HCT116 (cell line): ENCODE data around the gene SEC24B. TPM values are rescaled to one million over a fixed set of nuclear protein-coding genes. Genes with fewer than 3 reads are reported as not detected.

Experiments
- ATAC-seq: fragments of 200-7000 bp; cut with Tn5 transposase; 2 replicates; pipeline ENCODE4 v1.9.1; 2020; ENCODE audit warnings: mild to moderate bottlenecking, moderate library complexity
- BruUV-seq: library from RNA; stranded (reverse); fragments of 400-500 nt; replicated peaks from 2 replicates; lab custom pipeline; 2021; lab: Mats Ljungman, UMichigan
- CTCF ChIA-PET: fragments of 300-600 bp; sonication (Branson Sonifier 250); formaldehyde crosslinking; loops from one replicate; lab custom pipeline; 2021; ENCODE audit warnings: antibody characterized with exemption; lab: Charles Lee
- POLR2A ChIA-PET: fragments of 300-600, 350-600 bp; sonication (Branson Sonifier 250); formaldehyde crosslinking; loops from one replicate; lab custom pipeline; 2021; ENCODE audit warnings: antibody characterized with exemption; lab: Charles Lee
- RAD21 ChIA-PET, 2 experiments: fragments of 300-600 bp; sonication (Branson Sonifier 250); formaldehyde crosslinking; loops; one replicate each; lab custom pipeline; 2023; ENCODE audit warnings: low total read pairs in 2 of 2; ENCODE audit not compliant: uncharacterized antibody in 2 of 2, unreplicated experiment in 2 of 2, low non-redundant PET in 1 of 2; lab: Charles Lee
- DNase-seq: peaks from one replicate; pipeline ENCODE4 v3.0.0-alpha.2; 2010; ENCODE audit warnings: low read depth, low spot score
- H2AFZ ChIP-seq: fragments of 200-600 bp; shearing (Covaris generic), sonication (generic); 2 replicates; pipeline ENCODE4 v1.6.1; 2017; ENCODE audit warnings: low read depth, mixed run types, mixed read lengths, antibody characterized with exemption, low read length; ENCODE audit not compliant: poor library complexity, severe bottlenecking
- H3K27ac ChIP-seq: 2 replicates; pipeline ENCODE4 v1.5.1; 2012; ENCODE audit warnings: low read depth, low read length
- H3K27me3 ChIP-seq: fragments of 200-600 bp; sonication (generic); 2 replicates; pipeline ENCODE4 v1.6.1; 2016; ENCODE audit warnings: mixed run types, low read length, mixed read lengths; ENCODE audit not compliant: insufficient read depth
- H3K36me3 ChIP-seq, 2 experiments: fragments of 200-500 bp in 1 of 2; fragments of 200-600 bp in 1 of 2; sonication (Bioruptor generic) in 1 of 2; sonication (generic) in 1 of 2; 2 replicates each; pipeline versions ENCODE4 v1.5.1 to v1.6.1; 2014 to 2016; ENCODE audit warnings: low read length in 2 of 2, inconsistent platforms in 1 of 2, mixed read lengths in 1 of 2, mixed run types in 1 of 2; ENCODE audit not compliant: insufficient read depth in 2 of 2, control insufficient read depth in 1 of 2
- H3K4me1 ChIP-seq, 2 experiments: fragments of 200-600 bp in 1 of 2; sonication (generic) in 1 of 2; 2 replicates each; pipeline versions ENCODE4 v1.5.1 to v1.6.1; 2012 to 2017; ENCODE audit warnings: low read length in 2 of 2, inconsistent platforms in 1 of 2, mild to moderate bottlenecking in 1 of 2, mixed read lengths in 1 of 2, mixed run types in 1 of 2, moderate library complexity in 1 of 2; ENCODE audit not compliant: insufficient read depth in 2 of 2, control insufficient read depth in 1 of 2
- H3K4me2 ChIP-seq: fragments of 200-600 bp; sonication (generic); 2 replicates; pipeline ENCODE4 v1.6.1; 2017; ENCODE audit warnings: mixed run types, low read length, mixed read lengths
- H3K4me3 ChIP-seq, 2 experiments: fragments of 200-600 bp in 1 of 2; sonication (generic) in 1 of 2; replicated peaks in 1 of 2; 2 replicates each; pipeline ENCODE4 v1.5.1; 2011 to 2016; ENCODE audit warnings: low read length in 2 of 2, control low read depth in 1 of 2, low read depth in 1 of 2, mild to moderate bottlenecking in 1 of 2, mixed read lengths in 1 of 2, mixed run types in 1 of 2
- H3K79me2 ChIP-seq: fragments of 200-600 bp; sonication (generic); 2 replicates; pipeline ENCODE4 v1.6.1; 2017; ENCODE audit warnings: mild to moderate bottlenecking, mixed run types, low read length, moderate library complexity, mixed read lengths; ENCODE audit not compliant: insufficient read depth
- H3K9ac ChIP-seq: fragments of 200-600 bp; sonication (generic); 2 replicates; pipeline ENCODE4 v1.6.1; 2016; ENCODE audit warnings: low read length, mixed read lengths
- H3K9me2 ChIP-seq: fragments of 200-600 bp; sonication (generic), shearing (Covaris generic); 2 replicates; pipeline ENCODE4 v1.6.1; 2017; ENCODE audit warnings: mixed run types, mild to moderate bottlenecking, moderate library complexity; ENCODE audit not compliant: insufficient read depth
- H3K9me3 ChIP-seq, 2 experiments: fragments of 200-500 bp in 1 of 2; fragments of 200-600 bp in 1 of 2; sonication (Bioruptor generic) in 1 of 2; sonication (generic) in 1 of 2; 2 replicates each; pipeline ENCODE4 v1.6.1; 2014 to 2017; ENCODE audit warnings: low read length in 2 of 2, mixed read lengths in 2 of 2, inconsistent platforms in 1 of 2, low read depth in 1 of 2, mild to moderate bottlenecking in 1 of 2, mixed run types in 1 of 2, moderate library complexity in 1 of 2; ENCODE audit not compliant: control insufficient read depth in 1 of 2, insufficient read depth in 1 of 2
- H4K20me1 ChIP-seq: fragments of 200-600 bp; sonication (generic), shearing (Covaris generic); 2 replicates; pipeline ENCODE4 v1.6.1; 2017; ENCODE audit warnings: mixed run types, mild to moderate bottlenecking, moderate library complexity; ENCODE audit not compliant: insufficient read depth
- CEBPB ChIP-seq: IDR thresholded peaks from 2 replicates; pipeline ENCODE4 v1.6.1; 2012; ENCODE audit warnings: low read depth
- POLR2A ChIP-seq: IDR thresholded peaks from 2 replicates; pipeline ENCODE4 v1.7.0; 2011; ENCODE audit warnings: borderline replicate concordance; ENCODE audit not compliant: insufficient read depth, insufficient read length; ENCODE audit errors: extremely low read depth
- REST ChIP-seq: IDR thresholded peaks from 2 replicates; pipeline ENCODE4 v1.6.1; 2012; ENCODE audit warnings: low read depth
- ZFX ChIP-seq: fragments of 450-650 bp; IDR thresholded peaks from 2 replicates; pipeline ENCODE4 v1.6.1; 2017
- ZNF274 ChIP-seq: fragments of 200-500 bp; sonication (Bioruptor generic); IDR thresholded peaks from 2 replicates; pipeline ENCODE4 v1.6.1; 2014; ENCODE audit warnings: mild to moderate bottlenecking, low read depth, low read length, inconsistent platforms
- intact Hi-C: fragments of 100-400 bp; cut with micrococcal nuclease; formaldehyde crosslinking; loops from 2 replicates; pipeline ENCODE4 v1.10.0; 2022
- total RNA-seq: library from RNA; stranded (reverse); gene quantifications from one replicate; pipeline ENCODE4 v1.2.1, GENCODE V29; 2021; ENCODE audit not compliant: unreplicated experiment

The SEC24B gene
- total RNA-seq, 1 experiment from 2014 or later, result 33.0 TPM

GRCh38 chr4:109495514-109495913 lies 61.9 kb downstream of the SEC24B start:
- ATAC-seq, result no peak
- no peaks in the 10 kb centered on the region for H3K4me1 ChIP-seq
- peaks cover 27% of the 10 kb centered on the region for H3K79me2 ChIP-seq
- CTCF ChIA-PET, result no interaction called here
- H3K9me3 ChIP-seq, result no peaks in the 10 kb centered on the region
- no peak overlapping the region for H3K4me3 ChIP-seq
- no peak overlapping the region for H3K9ac ChIP-seq
- H2AFZ ChIP-seq, result no peak overlapping the region
- RAD21 ChIA-PET, result no interaction called here
- no peaks in the 10 kb centered on the region for H3K9me2 ChIP-seq
- H3K27me3 ChIP-seq, result no peaks in the 10 kb centered on the region
- POLR2A ChIA-PET, result no interaction called here
- H3K4me2 ChIP-seq, result no peak overlapping the region
- peaks cover 18 to 21% of the 10 kb centered on the region in 2 experiments for H3K36me3 ChIP-seq
- intact Hi-C loops, result no loop called here
- no peak for DNase-seq
- no TSS peak for BruUV-seq
- no peak overlapping the region for H3K27ac ChIP-seq
- TF ChIP-seq POLR2A, result no peak
- H4K20me1 ChIP-seq, result no peaks in the 10 kb centered on the region; the same call in 1 of the 2 replicates

- Histone ChIP-seq H4K20me1 (no peaks in the 10 kb centered on the region), H2AFZ (no peak overlapping the region), H3K4me1 (no peaks in the 10 kb centered on the region), H3K27me3 (no peaks in the 10 kb centered on the region), H3K9me2 (no peaks in the 10 kb centered on the region), H3K27ac (no peak overlapping the region), H3K4me2 (no peak overlapping the region), H3K79me2 (peaks cover 18% of the 10 kb centered on the region; the same call in 1 of the 2 replicates), H3K36me3 (peaks cover 20 to 21% of the 10 kb centered on the region in 2 experiments), H3K9ac (no peak overlapping the region), H3K9me3 (no peaks in the 10 kb centered on the region), H3K4me3 (no peak overlapping the region)
- intact Hi-C loops, result no loop called here
- no TSS peak for BruUV-seq
- ATAC-seq (no peak), DNase-seq (no peak)
- CTCF ChIA-PET, result no interaction called here
- TF ChIP-seq ZNF274 (no peak), ZFX (no peak), REST (no peak), CEBPB (no peak)
- RAD21 ChIA-PET, result no interaction called here
- POLR2A ChIA-PET, result no interaction called here
These were observed 63.3 kb downstream of the SEC24B start for GRCh38 chr4:109496875-109497274.
